AG20443 (cell line): ENCODE data around the gene ASTN2.
A peak's percentile ranks its signal among the peaks of the same experiment; 100 is the strongest.

Experiments
- DNase-seq: peaks from one replicate; pipeline ENCODE4 v3.0.0; 2012; ENCODE audit warnings: low spot score, mixed read lengths

The ASTN2 gene

GRCh38 chr9:116422119-116422979 lies 992.5 kb downstream of the ASTN2 start:
- no peak for DNase-seq

GRCh38 chr9:116420993-116421538 lies 993.8 kb downstream of the ASTN2 start:
- DNase-seq = peak; percentile 24

- no peak for DNase-seq
These were observed 995.7 kb downstream of the ASTN2 start for GRCh38 chr9:116419181-116419580.

GRCh38 chr9:116417464-116417863 lies 997.4 kb downstream of the ASTN2 start:
- DNase-seq = no peak

GRCh38 chr9:116416421-116416820 lies 998.4 kb downstream of the ASTN2 start:
- no peak for DNase-seq

- no peak for DNase-seq
These were observed 1000.5 kb downstream of the ASTN2 start for GRCh38 chr9:116414374-116414773.

GRCh38 chr9:116411506-116411905 lies 1003.4 kb downstream of the ASTN2 start:
- DNase-seq = no peak

GRCh38 chr9:116409638-116410037 lies 1005.2 kb downstream of the ASTN2 start:
- no peak for DNase-seq

GRCh38 chr9:116409129-116409528 lies 1005.7 kb downstream of the ASTN2 start:
- DNase-seq = no peak

- no peak for DNase-seq
These were observed 1008.4 kb downstream of the ASTN2 start for GRCh38 chr9:116406469-116406868.

- DNase-seq = no peak
These were observed 1009.5 kb downstream of the ASTN2 start for GRCh38 chr9:116405321-116405720.

GRCh38 chr9:116404228-116404627 lies 1010.6 kb downstream of the ASTN2 start:
- no peak for DNase-seq

- no peak for DNase-seq
These were observed 1011.7 kb downstream of the ASTN2 start for GRCh38 chr9:116403171-116403570.

- no peak for DNase-seq
These were observed 1019.2 kb downstream of the ASTN2 start for GRCh38 chr9:116395699-116396037.

GRCh38 chr9:116394894-116395698 lies 1019.8 kb downstream of the ASTN2 start:
- no peak for DNase-seq

- DNase-seq = no peak
These were observed 1020.8 kb downstream of the ASTN2 start for GRCh38 chr9:116394070-116394469.

- no peak for DNase-seq
These were observed 1021.7 kb downstream of the ASTN2 start for GRCh38 chr9:116393198-116393597.

GRCh38 chr9:116391306-116391900 lies 1023.5 kb downstream of the ASTN2 start:
- peak; percentile 78 for DNase-seq

- DNase-seq = no peak
These were observed 1024.3 kb downstream of the ASTN2 start for GRCh38 chr9:116390303-116391228.

GRCh38 chr9:116389541-116390302 lies 1025.1 kb downstream of the ASTN2 start:
- no peak for DNase-seq
